Peyer's patch (tissue), 4 donors: ENCODE measurements around the gene OSTN.

Experiments
- CTCF ChIP-seq, 6 experiments: fragments of 450-650 bp in 4 of 6; fragments of 200-600 bp in 2 of 6; sonication (generic) in 1 of 6; IDR thresholded peaks; one replicate each; pipeline ENCODE4 v1.5.1; 2017 to 2019; ENCODE audit warnings: antibody characterized with exemption in 6 of 6, mild to moderate bottlenecking in 3 of 6, moderate library complexity in 1 of 6
- POLR2A ChIP-seq, 2 donors: fragments of 450-650 bp; IDR thresholded peaks; one replicate each; pipeline ENCODE4 v1.5.1; 2017; ENCODE audit warnings: antibody characterized with exemption in 2 of 2, mild to moderate bottlenecking in 2 of 2, moderate library complexity in 2 of 2

DNA sequence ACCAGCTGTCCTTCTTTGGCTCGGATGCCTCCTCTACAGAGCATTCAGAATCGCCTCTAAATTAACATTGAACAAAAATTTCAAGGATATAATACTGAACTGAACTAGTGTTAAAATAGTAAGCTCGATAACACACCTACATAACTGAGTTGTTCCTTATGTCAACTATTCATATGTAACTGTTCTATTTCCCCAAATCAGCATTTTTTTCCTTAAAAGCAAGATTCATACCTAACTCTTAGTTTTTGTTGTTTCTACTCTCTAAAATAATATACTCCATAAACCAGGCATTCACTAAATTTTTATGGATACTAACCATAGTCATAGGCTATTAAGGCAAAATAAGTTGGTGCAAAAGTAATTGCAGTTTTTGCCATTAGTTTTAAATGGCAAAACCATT is 32.7 kb upstream of the OSTN start:
- TF ChIP-seq CTCF (IDR thresholded peaks at IDR 0.05) = no peak
- no peak for TF ChIP-seq POLR2A (IDR thresholded peaks at IDR 0.05)
